SK-N-SH treated with all-trans-retinoic acid at 6 μM for 48 hours (cell line): ENCODE measurements around the gene ASS1.

Source experiments
- ATAC-seq: fragments of 200-7000 bp; cut with Tn5 transposase; 3 replicates; pipeline ENCODE4 v1.9.1; 2020; ENCODE audit warnings: mild to moderate bottlenecking, moderate library complexity
- ARNTL ChIP-seq: fragments of 450-650 bp; formaldehyde crosslinking; IDR thresholded peaks from 2 replicates; pipeline ENCODE4 v1.5.0; 2020; ENCODE audit warnings: low read depth, mild to moderate bottlenecking, moderate library complexity, borderline replicate concordance
- BACH2 ChIP-seq: fragments of 250-450 bp; sonication (Bioruptor Pico); IDR thresholded peaks from 2 replicates; pipeline ENCODE4 v1.9.0; 2021; ENCODE audit warnings: mild to moderate bottlenecking, borderline replicate concordance
- CSDC2 ChIP-seq: fragments of 250-450 bp; sonication (Bioruptor Pico); IDR thresholded peaks from 2 replicates; pipeline ENCODE4 v1.5.0; 2020; ENCODE audit warnings: mild to moderate bottlenecking, moderate library complexity
- CSRNP3 ChIP-seq: fragments of 250-450 bp; sonication (Bioruptor Pico); IDR thresholded peaks from 2 replicates; pipeline ENCODE4 v1.5.1; 2021; ENCODE audit warnings: mild to moderate bottlenecking, moderate library complexity
- ESRRG ChIP-seq: fragments of 250-450 bp; sonication (Bioruptor Pico); IDR thresholded peaks from 2 replicates; pipeline ENCODE4 v1.6.1; 2021; ENCODE audit warnings: mild to moderate bottlenecking
- GLIS3 ChIP-seq: fragments of 250-450 bp; sonication (Bioruptor Pico); IDR thresholded peaks from 2 replicates; pipeline ENCODE4 v1.5.0; 2020; ENCODE audit warnings: mild to moderate bottlenecking, moderate library complexity
- ISL1 ChIP-seq: fragments of 250-450 bp; sonication (Bioruptor Pico); IDR thresholded peaks from 2 replicates; pipeline ENCODE4 v2.1.2; 2022; ENCODE audit warnings: mild to moderate bottlenecking, moderate library complexity
- OSR1 ChIP-seq: fragments of 250-450 bp; sonication (Bioruptor Pico); IDR thresholded peaks from 2 replicates; pipeline ENCODE4 v1.8.0; 2022; ENCODE audit warnings: moderate library complexity, mild to moderate bottlenecking, inconsistent platforms
- PATZ1 ChIP-seq: fragments of 250-450 bp; sonication (Bioruptor Pico); IDR thresholded peaks from 2 replicates; pipeline ENCODE4 v1.8.0; 2020; ENCODE audit warnings: mild to moderate bottlenecking, moderate library complexity, borderline replicate concordance
- POU6F1 ChIP-seq: fragments of 250-450 bp; sonication (Bioruptor Pico); IDR thresholded peaks from 2 replicates; pipeline ENCODE4 v1.8.0; 2021; ENCODE audit warnings: low read depth, mild to moderate bottlenecking, moderate library complexity, borderline replicate concordance
- RARB ChIP-seq: fragments of 250-450 bp; sonication (Bioruptor Pico); IDR thresholded peaks from 2 replicates; pipeline ENCODE4 v1.8.0; 2021; ENCODE audit warnings: mild to moderate bottlenecking, moderate library complexity
- SNAI2 ChIP-seq: fragments of 250-450 bp; sonication (Bioruptor Pico); IDR thresholded peaks from 2 replicates; pipeline ENCODE4 v1.5.0; 2020; ENCODE audit warnings: mild to moderate bottlenecking, moderate library complexity
- TCF4 ChIP-seq: fragments of 250-450 bp; sonication (Bioruptor Pico); IDR thresholded peaks from 2 replicates; pipeline ENCODE4 v1.8.0; 2021; ENCODE audit warnings: mild to moderate bottlenecking, moderate library complexity, borderline replicate concordance
- TOX ChIP-seq: fragments of 250-450 bp; sonication (Bioruptor Pico); IDR thresholded peaks from 2 replicates; pipeline ENCODE4 v1.8.0; 2021; ENCODE audit warnings: mild to moderate bottlenecking, moderate library complexity, borderline replicate concordance
- TSHZ2 ChIP-seq: fragments of 250-450 bp; sonication (Bioruptor Pico); IDR thresholded peaks from 2 replicates; pipeline ENCODE4 v1.5.0; 2020; ENCODE audit warnings: mild to moderate bottlenecking, moderate library complexity
- ZC3H10 ChIP-seq: fragments of 250-450 bp; sonication (Bioruptor Pico); IDR thresholded peaks from 2 replicates; pipeline ENCODE4 v1.5.1; 2021; ENCODE audit warnings: mild to moderate bottlenecking, moderate library complexity
- ZFP30 ChIP-seq: fragments of 450-650 bp; formaldehyde crosslinking; IDR thresholded peaks from 2 replicates; pipeline ENCODE4 v1.5.0; 2022; ENCODE audit warnings: mild to moderate bottlenecking, moderate library complexity
- ZNF565 ChIP-seq: fragments of 450-650 bp; formaldehyde crosslinking; conservative IDR thresholded peaks from 2 replicates; pipeline ENCODE4 v1.5.0; 2020; ENCODE audit warnings: low read depth, mild to moderate bottlenecking, moderate library complexity
- ZNF8 ChIP-seq: fragments of 450-650 bp; formaldehyde crosslinking; IDR thresholded peaks from 2 replicates; pipeline ENCODE4 v1.5.0; 2020; ENCODE audit warnings: mild to moderate bottlenecking, moderate library complexity
- TF ChIP-seq, protein P1 (sequence below): fragments of 250-450 bp; sonication (Bioruptor Pico); IDR thresholded peaks from 2 replicates; pipeline ENCODE4 v1.5.1; 2020; ENCODE audit warnings: low read depth, mild to moderate bottlenecking, moderate library complexity

ASS1 gene

GRCh38 chr9:130448771-130449603 lies 4.2 kb downstream of the ASS1 start:
- no peak for TF ChIP-seq OSR1 (CRISPR knock-in tag)
- no peak for TF ChIP-seq CSDC2 (CRISPR knock-in tag)
- TF ChIP-seq BACH2 (CRISPR knock-in tag), result no peak
- TF ChIP-seq ZNF8, result no peak
- TF ChIP-seq CSRNP3 (CRISPR knock-in tag), result no peak
- no peak for TF ChIP-seq ARNTL (CRISPR knock-in tag)
- no peak for TF ChIP-seq ISL1
- no peak for TF ChIP-seq TSHZ2 (CRISPR knock-in tag)
- no peak for TF ChIP-seq TOX (CRISPR knock-in tag)
- TF ChIP-seq, all 23 proteins: peak for 0
- ATAC-seq, result no peak

DNA sequence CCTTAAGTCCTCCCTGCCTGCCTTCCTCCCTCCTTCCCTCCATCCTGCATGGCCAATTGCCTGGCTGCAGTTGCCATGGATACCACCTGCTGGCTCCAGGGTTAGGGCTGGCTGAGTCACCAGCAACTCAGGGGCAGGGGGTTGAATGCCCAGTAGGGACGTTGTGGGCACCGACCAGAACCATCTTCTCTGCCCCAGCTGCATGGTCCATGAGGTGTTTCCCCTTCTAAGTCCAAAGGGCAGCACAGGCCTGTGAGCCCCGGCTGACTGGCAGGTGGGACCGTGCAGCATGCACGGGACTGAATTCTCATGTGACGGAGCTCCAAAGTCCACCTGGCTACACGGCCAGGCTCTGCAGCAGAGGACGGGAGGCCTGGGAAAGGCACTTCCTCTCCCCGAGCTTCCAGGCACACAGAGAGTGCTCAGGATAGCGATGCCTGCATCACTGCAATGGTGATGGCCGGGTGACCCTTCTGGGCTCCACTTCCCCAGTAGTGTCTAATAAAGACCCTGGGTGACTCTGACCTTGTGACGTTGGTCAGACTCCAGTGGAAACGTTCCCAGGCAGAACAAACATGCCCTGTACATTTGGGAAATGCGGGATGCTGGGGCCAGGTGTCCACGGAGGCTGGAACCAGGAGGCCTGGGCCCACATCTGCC lies 5.7 kb downstream of the ASS1 start:
- no peak for TF ChIP-seq ZFP30 (CRISPR knock-in tag)
- TF ChIP-seq TOX (CRISPR knock-in tag), result no peak
- no peak for TF ChIP-seq TCF4 (CRISPR knock-in tag)
- no peak for TF ChIP-seq ESRRG (CRISPR knock-in tag)
- no peak for TF ChIP-seq ZC3H10 (CRISPR knock-in tag)
- TF ChIP-seq POU6F1 (CRISPR knock-in tag), result no peak
- TF ChIP-seq ZNF8, result no peak
- TF ChIP-seq OSR1 (CRISPR knock-in tag), result no peak
- no peak for TF ChIP-seq PATZ1
- ATAC-seq, result no peak

- ATAC-seq, result no peak
- TF ChIP-seq ZC3H10 (CRISPR knock-in tag) (no peak), RARB (no peak), BACH2 (CRISPR knock-in tag) (no peak), TOX (CRISPR knock-in tag) (no peak), ESRRG (CRISPR knock-in tag) (no peak), OSR1 (CRISPR knock-in tag) (no peak), ARNTL (CRISPR knock-in tag) (no peak), ZNF565 (CRISPR knock-in tag) (no peak), ZNF8 (no peak), PATZ1 (no peak), CSDC2 (CRISPR knock-in tag) (no peak), ZFP30 (CRISPR knock-in tag) (no peak), TCF4 (CRISPR knock-in tag) (no peak), SNAI2 (CRISPR knock-in tag) (no peak), CSRNP3 (CRISPR knock-in tag) (no peak), GLIS3 (no peak)
- TF ChIP-seq, protein P1, sequence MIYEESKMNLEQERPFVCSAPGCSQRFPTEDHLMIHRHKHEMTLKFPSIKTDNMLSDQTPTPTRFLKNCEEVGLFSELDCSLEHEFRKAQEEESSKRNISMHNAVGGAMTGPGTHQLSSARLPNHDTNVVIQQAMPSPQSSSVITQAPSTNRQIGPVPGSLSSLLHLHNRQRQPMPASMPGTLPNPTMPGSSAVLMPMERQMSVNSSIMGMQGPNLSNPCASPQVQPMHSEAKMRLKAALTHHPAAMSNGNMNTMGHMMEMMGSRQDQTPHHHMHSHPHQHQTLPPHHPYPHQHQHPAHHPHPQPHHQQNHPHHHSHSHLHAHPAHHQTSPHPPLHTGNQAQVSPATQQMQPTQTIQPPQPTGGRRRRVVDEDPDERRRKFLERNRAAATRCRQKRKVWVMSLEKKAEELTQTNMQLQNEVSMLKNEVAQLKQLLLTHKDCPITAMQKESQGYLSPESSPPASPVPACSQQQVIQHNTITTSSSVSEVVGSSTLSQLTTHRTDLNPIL, result no peak
These were observed 6.2 kb downstream of the ASS1 start for GRCh38 chr9:130451004-130451390.
